GM19468 (cell line): ENCODE measurements around the gene TEDDM1.

Experiments used
- ATAC-seq: cut with Tn5 transposase; IDR thresholded peaks from one replicate; pipeline ENCODE4 v1.9.1; 2021; ENCODE audit warnings: mild to moderate bottlenecking, moderate library complexity, moderate number of reproducible peaks; ENCODE audit not compliant: unreplicated experiment; ENCODE audit errors: extremely low read depth

The TEDDM1 gene

DNA sequence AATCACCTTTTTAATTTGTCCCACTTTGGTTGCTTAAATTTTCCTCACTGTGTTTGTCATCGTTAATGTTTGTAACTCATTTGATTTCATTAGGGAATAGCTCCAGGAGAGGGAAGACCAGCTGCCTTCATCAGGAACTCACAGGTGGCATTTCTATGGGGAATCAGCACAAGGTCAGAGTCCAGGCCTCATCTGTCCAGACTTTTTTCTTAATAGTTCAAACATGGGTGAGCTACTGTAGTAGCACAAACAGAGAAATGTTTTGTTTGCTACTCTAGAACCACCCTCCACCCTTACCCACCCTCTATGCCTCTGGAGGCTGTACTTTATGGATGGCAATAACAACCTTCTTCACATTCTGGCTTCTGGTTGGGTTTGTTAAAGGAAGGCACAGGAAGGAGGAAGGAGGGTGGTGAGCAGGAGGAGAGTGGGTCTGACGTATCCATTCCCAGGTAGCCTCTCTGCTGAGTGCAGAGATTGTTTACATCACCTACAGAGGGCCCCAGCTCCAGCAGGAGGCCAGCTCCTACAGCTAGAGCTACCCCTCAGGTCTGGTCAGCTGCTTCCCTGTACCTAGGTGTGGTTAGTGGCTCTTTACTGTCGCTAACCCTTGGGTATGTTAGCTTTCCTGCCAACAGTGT lies 8.1 kb upstream of the TEDDM1 start:
- no peak for ATAC-seq

GRCh38 chr1:182407724-182408123 lies 7.3 kb upstream of the TEDDM1 start:
- ATAC-seq, result no peak

DNA sequence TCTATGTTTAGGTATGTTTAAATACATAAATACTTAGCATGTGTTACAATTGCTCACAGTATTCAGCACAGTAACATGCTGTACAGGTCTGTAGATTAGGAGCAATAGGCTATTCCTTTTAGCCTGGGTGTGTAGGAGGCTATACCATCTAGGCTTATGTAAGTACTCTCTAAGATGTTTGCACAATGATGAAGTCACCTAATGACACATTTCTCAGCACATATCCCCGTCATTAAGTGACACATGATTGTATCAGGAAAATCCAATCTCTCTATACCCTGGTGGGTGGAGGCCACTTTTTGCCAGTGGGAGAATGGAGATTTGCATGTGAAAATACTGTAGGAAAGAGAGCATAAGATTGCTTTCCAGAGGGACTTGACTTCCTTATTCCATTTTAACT lies 5.5 kb upstream of the TEDDM1 start:
- no peak for ATAC-seq

DNA sequence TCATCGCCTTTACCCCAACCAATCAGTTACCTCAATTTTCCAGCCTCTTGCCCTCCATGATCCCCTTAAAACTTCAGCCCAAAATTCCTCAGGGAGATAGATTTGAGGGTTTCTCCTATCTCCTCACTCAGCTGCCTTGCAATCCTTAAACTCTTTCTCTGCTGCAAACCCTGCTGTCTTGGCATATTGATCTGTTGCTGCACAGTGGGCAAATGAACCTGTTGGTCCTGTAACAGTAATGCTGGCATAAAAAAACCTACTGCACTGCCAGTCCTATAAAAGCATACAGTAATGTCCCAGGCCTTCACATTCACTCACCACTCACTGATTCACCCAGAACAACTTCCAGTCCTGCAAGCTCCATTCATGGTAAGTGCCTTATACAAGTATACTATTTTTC lies 5.1 kb upstream of the TEDDM1 start:
- ATAC-seq, result no peak

DNA sequence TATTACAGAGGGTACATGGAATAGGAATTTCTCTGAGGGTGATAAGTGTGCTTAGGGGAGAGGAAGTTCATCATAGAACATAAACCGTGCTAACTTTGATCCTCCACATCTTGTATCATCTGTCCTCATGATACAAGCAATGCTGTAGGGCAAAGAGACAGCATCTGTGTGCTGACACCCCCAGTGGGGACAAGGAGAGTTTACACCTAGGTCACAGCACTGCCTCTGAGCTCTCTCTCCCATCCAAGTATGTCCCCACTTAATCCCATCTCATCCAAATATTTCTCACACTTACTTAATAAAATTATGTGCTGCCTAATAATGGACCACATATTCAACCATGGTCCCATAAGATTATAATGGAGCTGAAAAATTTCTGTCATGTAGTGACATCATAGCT lies 4.3 kb upstream of the TEDDM1 start:
- ATAC-seq, result no peak

DNA sequence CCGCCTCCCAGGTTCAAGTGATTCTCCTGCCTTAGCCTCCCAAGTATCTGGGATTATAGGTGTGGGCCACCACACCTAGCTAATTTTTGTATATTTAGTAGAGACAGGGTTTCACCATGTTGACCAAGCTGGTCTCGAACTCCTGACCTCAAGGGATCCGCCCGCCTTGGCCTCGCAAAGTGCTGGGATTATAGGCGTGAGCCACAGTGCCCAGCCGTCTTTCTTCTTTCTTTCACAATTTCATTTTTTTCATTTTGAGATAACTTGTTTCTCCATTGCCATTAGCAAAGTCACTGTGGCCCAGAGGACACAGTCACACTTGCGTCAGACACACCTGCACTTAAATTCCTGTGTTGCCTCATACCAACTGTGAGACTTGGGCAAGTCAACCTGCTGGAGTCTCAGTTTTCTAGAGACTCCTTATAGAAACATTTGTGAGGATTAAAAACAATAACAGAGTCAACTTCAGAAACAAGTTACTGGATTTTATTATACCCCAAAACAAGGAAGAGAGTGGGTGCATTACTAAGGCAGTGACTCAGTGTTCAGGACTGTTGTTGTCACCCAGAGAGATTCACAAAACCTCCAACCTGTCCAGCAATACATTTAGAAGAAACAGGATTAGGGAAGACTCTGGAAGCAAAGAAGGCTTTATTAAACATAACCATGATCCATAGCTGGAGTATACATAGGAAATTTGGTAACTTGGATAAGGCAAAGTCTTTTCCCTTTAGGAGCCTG lies 2.6 kb downstream of the TEDDM1 start:
- ATAC-seq, result no peak

DNA sequence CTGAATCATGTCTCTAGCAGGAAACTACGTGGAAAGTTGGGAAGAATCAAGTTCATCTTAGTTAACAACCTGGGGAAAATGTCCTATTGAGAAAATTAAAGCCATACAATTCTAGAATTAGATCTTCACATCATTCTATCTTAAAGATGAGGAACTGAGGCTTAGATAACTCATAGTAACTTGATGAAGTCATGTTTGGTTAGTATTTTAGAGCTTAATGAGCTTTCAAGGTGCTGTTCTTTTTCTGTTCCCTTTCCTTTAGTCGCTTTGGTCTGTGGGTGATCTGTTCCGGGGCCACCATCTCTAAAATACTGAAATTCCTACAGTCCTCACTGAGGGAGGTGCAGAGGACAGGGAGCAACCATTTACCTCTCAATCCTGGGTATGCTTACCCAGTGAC lies 4.6 kb downstream of the TEDDM1 start:
- no peak for ATAC-seq

- no peak for ATAC-seq
Measured at GRCh38 chr1:182394055-182394775, 6.3 kb downstream of the TEDDM1 start.

DNA sequence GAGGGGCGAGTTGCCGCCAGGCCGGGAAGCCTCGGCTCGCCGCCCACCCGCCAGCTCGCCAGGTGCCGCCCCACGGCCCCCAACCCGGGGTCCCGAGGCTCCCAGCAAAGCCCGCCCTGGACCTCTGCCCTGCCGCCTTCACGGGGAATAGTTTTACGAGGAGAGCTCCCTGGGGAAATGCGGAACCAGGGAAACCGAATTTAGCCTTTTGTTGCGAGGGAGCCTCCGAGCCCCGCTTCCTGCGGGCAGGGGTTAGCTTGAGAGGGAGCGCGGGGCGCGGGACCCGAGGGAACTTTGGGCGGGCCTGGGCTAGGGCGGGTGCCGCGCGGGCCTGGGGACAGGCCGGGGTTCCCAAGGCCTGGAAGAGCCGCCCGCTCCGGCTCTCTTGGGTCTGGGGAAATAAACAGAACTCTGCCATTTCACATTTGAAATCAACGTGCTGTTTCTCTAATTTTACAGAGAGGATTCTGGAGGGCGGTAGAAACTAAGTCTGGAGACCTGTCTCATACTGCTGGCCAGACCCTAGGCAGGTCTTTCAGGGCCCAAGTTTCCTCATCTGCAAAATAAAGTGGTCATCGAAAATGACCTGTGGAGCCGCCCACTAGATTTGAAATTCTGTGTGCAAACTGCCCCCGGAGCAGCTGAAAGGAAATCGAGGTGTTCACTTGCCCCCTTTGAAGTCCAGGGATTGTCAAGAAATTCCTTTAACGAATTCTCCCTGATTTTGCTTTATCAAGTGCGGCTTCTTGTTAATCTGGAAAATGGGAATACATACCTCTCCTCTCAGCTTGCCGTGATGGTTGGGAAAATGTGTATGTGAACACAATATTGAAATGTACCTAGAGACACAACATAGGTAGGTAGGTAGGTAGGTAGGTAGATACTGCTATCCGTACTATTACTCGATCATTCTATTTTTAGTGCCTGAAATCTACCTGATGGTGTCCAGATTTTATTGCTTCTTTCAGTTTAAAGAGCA lies 8.1 kb downstream of the TEDDM1 start:
- no peak for ATAC-seq

- ATAC-seq, result peak; percentile 44
Measured at GRCh38 chr1:182391362-182392049, 9.0 kb downstream of the TEDDM1 start, which contains the start of gene GLUL. TSS of gene GLUL (minus strand) at chr1:182391790. CDS start at chr1:182388737, 3,053 bp downstream.

DNA sequence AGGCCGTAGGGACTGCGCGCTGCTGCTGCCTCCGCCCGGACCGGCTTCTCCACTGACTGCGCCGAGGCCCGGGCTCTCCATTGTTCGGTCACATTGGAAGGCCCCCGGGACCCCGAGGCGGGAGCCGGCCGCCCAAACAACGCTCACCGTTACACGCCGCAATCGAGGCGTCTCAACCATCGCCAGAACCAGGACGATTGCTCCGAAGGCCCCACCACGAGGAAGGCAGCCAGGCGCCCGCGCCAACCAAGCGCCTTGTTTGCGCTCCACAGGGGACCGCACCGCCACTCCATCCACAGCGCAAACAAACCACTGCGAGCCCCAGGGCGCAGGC lies 9.5 kb downstream of the TEDDM1 start:
- no peak for ATAC-seq

- ATAC-seq, result no peak
Measured at GRCh38 chr1:182389619-182390047, 10.8 kb downstream of the TEDDM1 start.

DNA sequence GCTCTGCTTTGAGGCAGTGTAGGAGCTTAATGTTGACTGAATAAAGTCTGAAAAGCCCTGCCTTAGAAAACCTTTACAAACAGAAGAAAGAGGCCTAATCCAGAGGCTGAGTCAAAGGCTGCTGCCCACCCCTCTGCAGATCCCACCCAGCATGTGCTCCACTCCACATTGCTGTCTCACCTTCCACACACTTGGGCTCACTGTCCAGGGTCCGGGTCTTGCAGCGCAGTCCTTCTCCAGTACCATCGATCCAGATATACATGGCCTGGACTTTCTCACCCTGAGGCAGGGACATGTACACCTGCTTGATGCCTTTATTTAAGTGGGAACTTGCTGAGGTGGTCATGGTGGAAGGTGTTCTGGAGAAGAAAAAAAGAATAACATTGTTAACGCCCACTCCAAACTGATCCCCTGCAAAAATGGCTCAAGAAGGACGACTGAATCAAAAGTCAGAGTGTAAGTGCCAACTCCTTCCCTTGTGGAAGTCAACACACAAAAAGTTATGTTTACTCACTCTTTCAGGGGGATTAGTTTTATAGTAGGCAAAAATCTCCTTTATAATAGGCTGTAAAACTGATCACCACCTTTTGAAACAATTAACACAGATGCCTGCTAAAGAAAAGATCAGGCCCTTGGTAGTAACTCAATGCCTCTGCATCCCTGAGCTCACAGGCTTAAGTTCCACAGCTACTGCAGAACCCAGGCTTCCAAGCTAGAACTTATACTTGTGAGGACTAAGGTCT lies 11.9 kb downstream of the TEDDM1 start:
- ATAC-seq, result no peak

DNA sequence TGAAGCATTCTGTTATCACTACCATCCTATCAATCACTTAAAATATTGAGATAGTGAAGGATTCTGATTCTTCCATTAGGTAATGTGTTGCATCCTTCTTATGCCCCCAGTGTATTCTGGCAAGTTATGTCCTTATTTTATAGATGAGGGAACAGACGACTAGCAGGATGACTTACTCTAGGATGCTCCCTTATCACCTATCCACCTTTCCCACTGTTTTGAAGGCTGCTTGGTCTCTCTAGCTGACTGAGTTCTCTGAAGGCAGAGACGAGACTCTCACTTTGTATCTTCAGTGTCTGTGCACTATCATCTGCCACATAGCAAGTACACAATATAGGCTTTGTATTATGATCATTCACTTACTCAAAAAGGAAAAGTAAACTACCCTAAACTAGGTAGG lies 12.9 kb downstream of the TEDDM1 start:
- ATAC-seq, result no peak

DNA sequence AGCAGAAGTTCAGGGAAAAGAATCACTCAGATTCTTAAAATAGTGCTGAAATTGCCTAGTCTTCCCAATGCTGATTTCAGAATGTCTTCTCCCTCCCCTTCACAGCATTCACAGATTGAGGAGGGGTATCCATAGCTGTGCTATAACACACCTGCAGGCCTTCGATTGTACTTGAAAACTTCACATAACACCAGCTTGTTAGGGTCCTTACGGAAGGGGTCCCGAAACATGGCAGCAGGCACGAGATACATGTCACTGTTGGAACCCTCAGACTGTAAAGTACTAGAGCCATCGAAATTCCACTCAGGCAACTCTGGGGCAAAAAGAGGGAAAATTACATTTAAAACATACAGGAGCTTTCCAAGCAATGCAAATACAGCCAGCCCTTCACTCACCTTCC lies 13.5 kb downstream of the TEDDM1 start:
- no peak for ATAC-seq

- ATAC-seq, result no peak
Measured at GRCh38 chr1:182385885-182386853, 14.3 kb downstream of the TEDDM1 start.

DNA sequence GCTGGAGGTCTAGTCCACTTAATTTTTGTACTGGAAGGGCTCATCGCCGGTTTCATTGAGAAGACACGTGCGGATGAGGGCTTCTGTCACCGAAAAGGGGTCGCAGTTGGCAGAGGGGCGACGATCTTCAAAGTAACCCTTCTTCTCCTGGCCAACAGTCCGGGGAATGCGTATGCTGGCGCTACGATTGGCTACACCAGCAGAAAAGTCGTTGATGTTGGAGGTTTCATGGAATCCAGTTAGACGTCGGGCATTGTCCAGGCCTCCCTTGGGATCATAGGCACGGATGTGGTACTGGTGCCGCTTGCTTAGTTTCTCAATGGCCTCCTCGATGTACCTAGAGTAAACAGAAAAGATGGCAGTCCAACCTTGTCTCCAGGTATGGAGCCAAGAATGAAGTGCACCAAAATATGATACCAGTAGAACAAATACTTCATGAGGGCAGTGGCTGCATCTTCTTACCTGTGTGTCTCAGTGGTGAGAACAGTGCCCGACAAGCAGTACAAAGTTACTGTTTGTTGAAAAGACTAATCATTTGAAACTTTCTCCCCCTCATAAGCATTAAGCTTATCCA lies 16.0 kb downstream of the TEDDM1 start:
- no peak for ATAC-seq
